ENCODE results near the gene INSYN1. TPM values are rescaled to one million over a fixed set of nuclear protein-coding genes. Genes with fewer than 3 reads are reported as not detected.
A peak's percentile ranks its signal among the peaks of the same experiment; 100 is the strongest.

INSYN1 gene
- total and polyA plus RNA-seq, 4 donors: 0.86 to 5.6 (median 4.0) TPM

DNA sequence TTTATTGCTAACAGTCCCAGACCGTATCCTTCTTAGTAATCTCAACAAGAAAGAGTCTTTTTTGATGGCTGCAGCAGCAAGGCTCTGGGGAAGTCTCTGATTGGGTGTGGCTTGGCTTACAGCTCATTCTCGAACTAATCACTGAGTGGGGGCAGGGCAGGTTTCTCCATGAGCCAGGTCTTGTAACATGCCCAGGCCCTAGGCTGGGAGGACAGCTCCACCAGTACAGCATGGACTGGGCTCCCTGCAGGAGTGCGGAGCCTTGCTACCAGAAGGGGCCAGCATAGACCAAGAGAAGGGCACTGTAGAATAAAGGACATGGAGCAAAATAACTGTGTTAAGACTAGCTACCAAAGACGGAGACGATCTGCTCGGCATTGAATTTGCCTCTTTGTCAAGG lies 61.8 kb downstream of the INSYN1 start:
- H3K36me3 ChIP-seq (ENCODE audit: control insufficient read depth in 4 of 4, insufficient read depth in 4 of 4, low read length in 4 of 4): peaks cover 0 to 2% (median 0%) of the 10 kb centered on the region in 4 donors
- DNase-seq (peak; percentile 68 to 83 (median 71)), ATAC-seq (ENCODE audit: insufficient read depth, low FRiP score) (peak; percentile 45)
- H3K9ac ChIP-seq (ENCODE audit: insufficient read depth in 1 of 2, low read length in 2 of 2): no peak overlapping the region
- TF ChIP-seq, protein P1, sequence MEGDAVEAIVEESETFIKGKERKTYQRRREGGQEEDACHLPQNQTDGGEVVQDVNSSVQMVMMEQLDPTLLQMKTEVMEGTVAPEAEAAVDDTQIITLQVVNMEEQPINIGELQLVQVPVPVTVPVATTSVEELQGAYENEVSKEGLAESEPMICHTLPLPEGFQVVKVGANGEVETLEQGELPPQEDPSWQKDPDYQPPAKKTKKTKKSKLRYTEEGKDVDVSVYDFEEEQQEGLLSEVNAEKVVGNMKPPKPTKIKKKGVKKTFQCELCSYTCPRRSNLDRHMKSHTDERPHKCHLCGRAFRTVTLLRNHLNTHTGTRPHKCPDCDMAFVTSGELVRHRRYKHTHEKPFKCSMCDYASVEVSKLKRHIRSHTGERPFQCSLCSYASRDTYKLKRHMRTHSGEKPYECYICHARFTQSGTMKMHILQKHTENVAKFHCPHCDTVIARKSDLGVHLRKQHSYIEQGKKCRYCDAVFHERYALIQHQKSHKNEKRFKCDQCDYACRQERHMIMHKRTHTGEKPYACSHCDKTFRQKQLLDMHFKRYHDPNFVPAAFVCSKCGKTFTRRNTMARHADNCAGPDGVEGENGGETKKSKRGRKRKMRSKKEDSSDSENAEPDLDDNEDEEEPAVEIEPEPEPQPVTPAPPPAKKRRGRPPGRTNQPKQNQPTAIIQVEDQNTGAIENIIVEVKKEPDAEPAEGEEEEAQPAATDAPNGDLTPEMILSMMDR (IDR thresholded peaks at IDR 0.05; ENCODE audit: control extremely low read depth, extremely low read depth): no peak
- 63 to 77% methylated on average over 6 of the region's 6 CpGs for WGBS, 2 donors
- no peak overlapping the region for H3K27ac ChIP-seq (ENCODE audit: low read depth in 1 of 2, low read length in 1 of 2)
- no peaks in the 10 kb centered on the region for H3K27me3 ChIP-seq (ENCODE audit: control insufficient read depth in 3 of 3, insufficient read depth in 3 of 3, low read length in 2 of 3)
- no peak overlapping the region for H3K4me3 ChIP-seq
- peaks cover 11 to 31% (median 28%) of the 10 kb centered on the region in 5 donors for H3K4me1 ChIP-seq (ENCODE audit: control insufficient read depth in 5 of 5, insufficient read depth in 5 of 5, low read length in 5 of 5)
- no peaks in the 10 kb centered on the region for H3K9me3 ChIP-seq (ENCODE audit: control insufficient read depth in 4 of 4, insufficient read depth in 3 of 4, low read length in 3 of 4)

DNA sequence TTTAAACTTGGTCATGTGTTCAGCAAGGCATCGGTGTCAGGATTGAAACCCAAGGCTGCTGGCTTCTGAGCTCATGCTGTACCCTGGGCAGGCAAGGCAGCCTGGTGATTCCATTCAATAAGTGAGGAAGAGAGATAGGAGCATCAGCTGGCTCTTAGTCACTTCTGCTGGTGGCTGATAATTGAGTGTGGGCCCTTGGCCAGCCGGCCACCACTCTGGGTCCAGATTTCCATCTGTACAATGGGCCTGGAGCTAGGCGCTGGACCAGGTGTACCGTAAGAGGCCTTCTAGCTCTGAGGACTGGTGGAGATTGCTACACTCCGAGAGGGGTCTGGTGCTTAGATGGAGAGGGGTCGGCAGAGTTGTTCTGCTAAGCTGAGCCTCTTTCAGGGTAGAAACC lies 64.7 kb downstream of the INSYN1 start:
- TF ChIP-seq, protein P1 (IDR thresholded peaks at IDR 0.05; ENCODE audit: control extremely low read depth, extremely low read depth): no peak
- DNase-seq: no peak
- Histone ChIP-seq H3K9me3 (ENCODE audit: control insufficient read depth in 4 of 4, insufficient read depth in 3 of 4, low read length in 3 of 4) (no peaks in the 10 kb centered on the region), H3K4me1 (ENCODE audit: control insufficient read depth in 5 of 5, insufficient read depth in 5 of 5, low read length in 5 of 5) (peaks cover 14 to 34% (median 22%) of the 10 kb centered on the region in 5 donors), H3K36me3 (ENCODE audit: control insufficient read depth in 4 of 4, insufficient read depth in 4 of 4, low read length in 4 of 4) (no peaks in the 10 kb centered on the region), H3K27me3 (ENCODE audit: control insufficient read depth in 3 of 3, insufficient read depth in 3 of 3, low read length in 2 of 3) (no peaks in the 10 kb centered on the region), H3K9ac (ENCODE audit: insufficient read depth in 1 of 2, low read length in 2 of 2) (no peak overlapping the region), H3K27ac (ENCODE audit: low read depth in 1 of 2, low read length in 1 of 2) (peak overlapping the region in 1 of 2 donors; percentile 2), H3K4me3 (no peak overlapping the region)
- no peak for ATAC-seq (ENCODE audit: insufficient read depth, low FRiP score)
- WGBS, 2 donors: 89% methylated on average over 6 of the region's 6 CpGs

DNA sequence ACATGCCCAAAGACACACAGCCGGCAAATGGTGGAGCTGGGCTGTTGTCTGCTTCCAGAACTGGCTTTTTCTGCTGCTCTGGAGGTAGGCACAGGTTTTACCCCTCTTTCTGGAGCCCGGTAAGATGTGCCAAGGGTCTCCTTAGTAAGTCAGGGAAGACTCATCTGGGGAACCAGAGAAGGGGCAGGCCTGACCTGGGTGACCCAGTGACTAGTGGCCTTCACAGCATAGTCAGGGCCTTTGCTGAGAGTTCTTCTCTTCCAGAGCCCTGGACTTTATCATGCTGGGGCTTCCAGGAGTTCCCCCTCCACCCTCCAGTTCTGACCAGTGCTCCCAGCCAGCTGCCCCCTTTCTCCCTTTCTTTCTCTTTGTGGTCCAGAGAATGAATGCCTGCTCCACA lies 65.8 kb downstream of the INSYN1 start:
- no peak overlapping the region for H3K4me3 ChIP-seq
- no peaks in the 10 kb centered on the region for H3K27me3 ChIP-seq (ENCODE audit: control insufficient read depth in 3 of 3, insufficient read depth in 3 of 3, low read length in 2 of 3)
- no peaks in the 10 kb centered on the region for H3K9me3 ChIP-seq (ENCODE audit: control insufficient read depth in 4 of 4, insufficient read depth in 3 of 4, low read length in 3 of 4)
- H3K36me3 ChIP-seq (ENCODE audit: control insufficient read depth in 4 of 4, insufficient read depth in 4 of 4, low read length in 4 of 4): no peaks in the 10 kb centered on the region
- TF ChIP-seq, protein P1 (IDR thresholded peaks at IDR 0.05; ENCODE audit: control extremely low read depth, extremely low read depth): no peak
- ATAC-seq (ENCODE audit: insufficient read depth, low FRiP score): no peak
- H3K4me1 ChIP-seq (ENCODE audit: control insufficient read depth in 5 of 5, insufficient read depth in 5 of 5, low read length in 5 of 5): peaks cover 14 to 35% (median 22%) of the 10 kb centered on the region in 5 donors
- no peak for DNase-seq
- no peak overlapping the region for H3K27ac ChIP-seq (ENCODE audit: low read depth in 1 of 2, low read length in 1 of 2)
- H3K9ac ChIP-seq (ENCODE audit: insufficient read depth in 1 of 2, low read length in 2 of 2): no peak overlapping the region
- 94 to 98% methylated on average over 2 of the region's 2 CpGs for WGBS, 2 donors

DNA sequence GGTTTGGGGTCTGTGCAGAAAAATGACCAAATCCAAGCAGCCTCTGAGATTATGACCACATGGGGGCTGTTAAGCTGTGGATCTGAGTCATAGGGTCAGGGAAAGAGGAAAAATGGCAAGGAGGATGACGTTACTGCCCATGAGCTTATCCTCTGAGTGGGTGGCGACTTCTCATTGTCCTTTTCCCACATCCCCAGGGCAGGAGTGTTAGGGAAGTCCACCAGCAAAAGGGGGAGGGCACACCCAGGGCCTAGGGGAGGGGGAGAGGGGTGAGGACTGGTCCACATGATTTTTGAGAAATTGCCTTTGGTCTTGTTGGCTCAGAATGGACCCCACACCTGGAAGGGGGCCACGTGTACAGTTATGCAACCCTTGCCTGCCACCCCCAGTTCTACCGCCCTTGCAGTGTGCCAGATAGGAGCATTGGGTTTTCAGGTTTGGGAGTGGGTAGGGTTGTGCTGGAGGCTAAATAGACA lies 66.3 kb downstream of the INSYN1 start:
- Histone ChIP-seq H3K4me3 (no peak overlapping the region), H3K36me3 (ENCODE audit: control insufficient read depth in 4 of 4, insufficient read depth in 4 of 4, low read length in 4 of 4) (no peaks in the 10 kb centered on the region), H3K9ac (ENCODE audit: insufficient read depth in 1 of 2, low read length in 2 of 2) (no peak overlapping the region), H3K9me3 (ENCODE audit: control insufficient read depth in 4 of 4, insufficient read depth in 3 of 4, low read length in 3 of 4) (no peaks in the 10 kb centered on the region), H3K27ac (ENCODE audit: low read depth in 1 of 2, low read length in 1 of 2) (no peak overlapping the region), H3K27me3 (ENCODE audit: control insufficient read depth in 3 of 3, insufficient read depth in 3 of 3, low read length in 2 of 3) (no peaks in the 10 kb centered on the region), H3K4me1 (ENCODE audit: control insufficient read depth in 5 of 5, insufficient read depth in 5 of 5, low read length in 5 of 5) (peaks cover 14 to 33% (median 20%) of the 10 kb centered on the region in 5 donors)
- DNase-seq: peak in 1 of 3 donors; percentile 17
- TF ChIP-seq, protein P1 (IDR thresholded peaks at IDR 0.05; ENCODE audit: control extremely low read depth, extremely low read depth): no peak
- peak; percentile 22 for ATAC-seq (ENCODE audit: insufficient read depth, low FRiP score)
- 52 to 77% methylated on average over 4 of the region's 4 CpGs for WGBS, 2 donors
